ENCODE measurements around the gene OXLD1.

Gene OXLD1

GRCh38 chr17:81682565-81683207 is 16.3 kb upstream of the OXLD1 start:
- no peak for DNase-seq

GRCh38 chr17:81681672-81682071 is 15.3 kb upstream of the OXLD1 start:
- no peak for DNase-seq

DNA sequence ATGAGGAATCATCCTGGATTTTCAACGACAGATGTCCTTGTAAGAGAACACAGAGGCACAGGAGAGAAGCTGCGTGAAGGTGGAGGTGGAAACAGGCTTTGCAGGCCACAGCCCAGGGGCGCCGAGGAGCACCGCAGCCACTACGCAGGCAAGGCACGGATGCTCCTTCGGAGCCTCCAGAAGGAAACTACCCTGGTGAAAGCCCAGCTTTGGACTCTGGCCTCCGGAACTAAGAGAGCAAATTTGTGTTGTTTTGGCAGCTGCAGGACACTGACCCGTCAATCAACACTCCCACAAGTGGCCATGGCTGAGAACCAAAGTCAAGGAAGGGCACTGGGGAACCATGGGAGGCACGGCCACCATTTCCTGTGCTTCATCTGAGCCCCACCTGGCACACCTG is 13.7 kb upstream of the OXLD1 start:
- DNase-seq: no peak

GRCh38 chr17:81676906-81677305 is 10.5 kb upstream of the OXLD1 start:
- DNase-seq: no peak

DNA sequence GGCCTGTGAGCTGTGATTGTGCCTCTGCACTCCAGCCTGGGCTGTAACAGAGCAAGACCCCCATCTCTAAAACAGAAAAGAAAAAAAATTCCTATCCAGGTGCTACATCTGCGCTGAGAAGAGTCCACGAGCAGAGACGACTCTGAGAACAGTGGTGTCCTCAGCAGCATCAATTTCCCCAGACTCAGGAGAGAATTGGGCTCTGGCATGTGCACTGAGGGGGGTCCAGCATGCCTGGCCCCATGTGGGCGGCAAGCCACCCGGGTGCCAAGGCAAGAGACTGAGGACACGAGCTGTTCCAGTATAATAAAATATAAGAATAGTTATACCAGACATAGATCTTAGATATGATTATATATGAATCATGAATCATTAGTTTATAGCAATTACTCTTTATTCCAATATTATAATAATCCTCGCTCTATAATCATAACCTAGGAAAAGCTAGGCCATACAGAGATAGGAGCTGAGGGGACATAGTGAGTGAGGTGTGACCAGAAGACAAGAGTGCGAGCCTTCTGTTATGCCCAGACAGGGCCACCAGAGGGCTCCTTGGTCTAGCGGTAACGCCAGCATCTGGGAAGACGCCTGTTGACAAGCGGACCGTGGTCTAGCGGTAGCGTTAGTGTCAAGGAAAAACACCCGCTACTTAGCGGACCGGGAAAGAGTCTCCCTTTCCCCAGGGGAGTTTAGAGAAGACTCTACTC is 9.3 kb upstream of the OXLD1 start:
- peak; percentile 8 for DNase-seq

- DNase-seq: no peak
Measured at GRCh38 chr17:81673561-81674258, 7.3 kb upstream of the OXLD1 start.

- no peak for DNase-seq
Measured at GRCh38 chr17:81672954-81673353, 6.5 kb upstream of the OXLD1 start.

GRCh38 chr17:81672504-81672903 is 6.1 kb upstream of the OXLD1 start:
- DNase-seq: no peak

- no peak for DNase-seq
Measured at GRCh38 chr17:81667754-81668153, 1.3 kb upstream of the OXLD1 start.

DNA sequence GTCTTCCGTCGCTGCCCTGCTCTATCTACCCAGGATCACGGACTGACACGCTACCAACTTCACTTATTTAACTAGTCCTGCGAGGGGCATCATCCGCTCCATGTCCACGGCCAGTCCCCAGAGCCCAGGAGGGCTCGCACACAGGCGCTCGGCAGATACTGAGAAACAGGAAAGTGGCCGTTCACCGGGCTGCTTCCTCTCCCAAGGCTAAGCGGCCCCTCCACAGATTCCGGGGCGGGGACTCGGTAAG is 388 bp downstream of the OXLD1 start:
- peak; percentile 20 for DNase-seq

DNA sequence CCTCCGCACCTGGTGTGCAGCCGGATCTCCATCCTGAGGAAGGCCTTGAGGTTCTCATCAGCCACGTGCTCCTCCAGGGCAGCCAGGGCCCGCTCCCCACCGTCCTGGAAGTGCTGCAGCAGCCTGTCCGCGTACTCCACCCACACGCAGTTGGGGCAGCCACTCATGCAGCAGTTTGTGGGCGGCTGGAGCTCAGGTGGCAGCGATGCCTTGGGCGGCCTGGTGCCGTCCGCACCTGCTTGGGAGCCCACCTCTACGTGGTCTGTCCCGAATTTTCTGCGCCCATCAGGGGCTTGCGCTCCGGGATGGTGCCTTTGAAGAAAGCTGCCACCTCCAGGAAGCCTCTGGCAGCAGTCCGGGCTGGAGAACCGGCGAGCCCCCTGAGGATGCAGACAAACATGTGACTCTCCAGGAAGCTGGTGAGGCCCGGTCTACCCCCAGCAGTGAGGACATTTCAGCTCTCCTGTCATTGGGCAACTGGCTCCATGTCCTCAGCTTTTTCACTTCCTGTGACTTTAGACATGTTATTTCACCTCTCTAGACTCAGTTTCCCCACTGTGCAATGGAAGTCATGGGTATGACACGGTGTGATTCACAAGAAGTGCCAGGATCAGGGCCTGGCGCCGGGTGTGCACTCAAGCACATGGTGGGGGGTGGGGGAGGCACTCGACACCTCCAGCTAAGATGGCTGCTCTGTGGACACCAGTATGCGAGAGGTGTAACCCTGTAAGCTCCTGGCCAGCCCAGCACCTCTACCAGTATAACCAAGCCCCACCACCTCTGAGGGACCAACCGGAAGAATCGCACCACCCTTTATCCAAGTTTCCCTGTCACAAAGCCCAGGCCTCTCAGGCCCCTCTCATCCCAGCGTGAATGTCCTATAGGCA is 957 bp downstream of the OXLD1 start:
- peak; percentile 9 for DNase-seq

GRCh38 chr17:81664051-81664470 is 2.3 kb downstream of the OXLD1 start:
- DNase-seq: no peak

- no peak for DNase-seq
Measured at GRCh38 chr17:81662002-81662401, 4.4 kb downstream of the OXLD1 start.

DNA sequence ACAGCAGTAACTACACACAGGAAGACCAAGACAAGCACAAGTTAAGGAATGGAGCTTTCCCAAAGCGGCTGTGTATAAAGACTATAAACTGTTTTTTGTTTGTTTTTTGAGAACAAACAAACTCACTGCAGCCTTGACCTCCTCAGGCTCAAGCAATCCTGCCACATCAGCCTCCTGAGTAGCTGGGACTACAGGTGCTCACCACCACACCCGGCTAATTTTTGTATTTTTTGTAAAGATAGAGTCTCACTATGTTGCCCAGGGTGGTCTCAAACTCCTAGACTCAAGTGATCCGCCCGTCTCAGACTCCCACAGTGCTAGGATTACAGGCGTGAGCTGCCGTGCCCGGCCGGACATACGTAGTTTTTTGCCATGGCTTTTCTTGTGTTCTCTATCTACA is 6.0 kb downstream of the OXLD1 start:
- DNase-seq: no peak

GRCh38 chr17:81659038-81659437 is 7.4 kb downstream of the OXLD1 start:
- no peak for DNase-seq

DNA sequence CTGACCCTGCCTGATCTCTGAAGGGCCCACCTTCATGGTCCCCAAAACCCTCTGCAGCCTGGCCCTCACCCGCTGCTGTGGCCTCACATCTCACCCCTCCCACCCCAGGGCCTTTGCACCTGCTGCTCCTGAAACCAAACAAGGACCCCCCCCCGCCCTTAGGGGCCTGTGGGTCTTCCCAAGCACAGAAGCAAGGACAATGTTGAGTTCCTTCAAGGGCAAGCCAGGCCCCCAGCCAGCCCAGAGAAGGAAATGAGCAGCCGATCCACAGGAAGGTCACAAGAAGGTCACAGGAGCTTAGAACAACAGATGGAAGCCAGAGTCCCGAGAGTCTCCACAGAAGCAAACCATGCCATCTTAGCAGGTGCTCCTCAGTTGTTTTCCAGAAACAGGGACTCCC is 9.6 kb downstream of the OXLD1 start:
- no peak for DNase-seq

- DNase-seq: no peak
Measured at GRCh38 chr17:81656118-81656743, 10.2 kb downstream of the OXLD1 start, which contains the start of gene PDE6G. Gene PDE6G, minus strand, starts transcription at chr17:81656542. Its CDS starts 3,237 bp downstream, at chr17:81653305.

DNA sequence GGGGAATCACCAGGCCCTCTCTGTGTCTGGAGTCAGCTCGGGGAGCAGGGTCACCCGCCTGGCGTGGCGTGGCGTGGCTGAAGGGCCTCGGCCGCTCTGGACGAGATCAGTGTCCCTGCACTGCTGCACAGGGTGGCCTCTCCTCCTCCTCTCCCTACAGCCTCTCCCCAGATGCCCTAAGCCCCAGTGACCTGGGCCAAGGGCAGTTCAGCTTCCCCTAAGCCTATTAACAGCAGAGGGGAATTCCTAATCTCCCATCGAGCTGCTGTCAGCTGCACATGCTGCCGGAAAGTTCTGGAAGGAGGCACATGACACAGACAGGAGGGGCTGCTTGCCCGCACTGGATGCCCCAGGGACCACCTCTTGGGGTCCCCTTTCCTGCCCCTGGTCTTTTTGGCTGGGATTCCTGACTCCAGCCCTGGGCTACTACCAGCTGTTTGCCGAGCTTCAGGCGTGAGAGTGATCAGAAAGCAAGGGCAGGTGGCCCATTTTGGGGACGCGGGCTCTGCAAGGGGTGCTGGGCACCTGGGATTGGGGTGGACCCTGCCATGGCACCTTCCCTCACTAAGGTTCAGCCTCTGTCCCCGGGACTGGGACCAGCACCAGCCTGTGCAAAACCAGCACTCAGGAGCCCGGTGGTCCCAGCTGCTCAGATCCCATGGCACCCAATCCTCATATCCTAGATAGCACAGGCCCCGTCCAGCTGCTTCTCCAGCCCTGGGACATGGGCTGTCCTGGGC is 10.9 kb downstream of the OXLD1 start:
- peak; percentile 27 for DNase-seq

DNA sequence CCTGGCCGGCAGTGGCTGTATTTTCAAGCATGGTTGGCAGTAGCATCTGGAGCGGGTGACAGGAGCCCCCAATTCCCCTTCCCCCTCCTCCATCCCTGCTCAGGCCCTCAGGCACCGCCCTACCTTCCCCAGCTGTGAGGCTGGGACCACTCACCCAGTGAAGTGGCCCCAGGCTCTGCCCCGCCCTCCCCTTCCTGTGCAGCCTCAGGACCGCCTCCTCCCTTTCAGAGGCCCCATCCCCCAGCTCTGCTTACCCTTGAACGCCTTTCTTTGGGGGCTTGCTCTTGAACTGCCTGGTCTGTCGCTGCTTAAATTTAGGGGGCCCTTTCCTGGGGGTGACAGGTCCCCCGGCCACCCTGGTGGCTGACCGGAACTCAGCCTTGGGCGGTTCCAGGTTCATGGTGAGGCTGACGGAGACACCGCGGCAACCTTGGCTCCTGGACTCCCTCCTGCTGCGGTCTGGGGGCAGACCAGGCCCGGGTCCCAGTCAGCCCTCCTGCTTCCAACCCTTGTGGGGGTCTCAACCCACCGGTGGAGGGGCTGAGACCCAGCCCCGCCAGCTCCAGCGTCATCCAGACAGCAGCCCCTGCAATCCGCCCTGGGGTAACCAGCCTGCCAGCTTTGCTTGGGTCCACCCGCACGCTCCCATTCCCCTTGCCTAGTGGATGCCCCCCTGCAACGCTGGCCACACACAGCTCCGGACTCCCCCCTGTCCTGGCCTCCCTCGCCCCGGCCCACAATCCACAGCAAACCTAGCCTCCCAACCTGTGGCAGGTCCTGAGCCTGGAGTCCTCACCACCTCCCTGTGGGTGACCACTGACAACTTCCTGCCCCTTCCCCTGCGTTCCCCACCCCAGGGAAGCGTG is 13.3 kb downstream of the OXLD1 start:
- DNase-seq: no peak

DNA sequence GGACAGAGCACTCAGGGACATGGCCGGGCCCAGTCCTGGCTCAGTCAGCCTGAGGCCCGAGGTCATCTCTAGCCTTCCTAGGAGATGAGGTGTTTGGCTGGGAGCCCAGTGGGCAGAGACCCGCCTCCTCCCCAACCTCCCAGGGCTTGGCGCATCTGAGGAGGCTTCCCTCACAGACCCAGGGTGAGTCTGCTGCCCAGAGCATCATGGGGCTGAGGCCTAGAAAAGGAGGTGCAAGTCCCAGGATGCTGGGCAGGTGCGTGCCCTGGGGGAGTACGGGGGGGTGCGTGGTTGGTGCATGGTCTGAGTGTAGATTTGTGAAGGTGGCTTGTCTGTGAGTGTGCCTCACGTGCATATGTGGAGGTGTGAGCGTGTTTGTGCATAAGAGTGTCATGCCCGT is 14.7 kb downstream of the OXLD1 start:
- DNase-seq: no peak

GRCh38 chr17:81650951-81651350 is 15.5 kb downstream of the OXLD1 start:
- no peak for DNase-seq
